ENCODE results near the gene DAAM2.

- no peak for TF ChIP-seq CTCF (IDR thresholded peaks at IDR 0.05)
- no peak for TF ChIP-seq POLR2A (IDR thresholded peaks at IDR 0.05)
- no peak for TF ChIP-seq POLR2AphosphoS5 (IDR thresholded peaks at IDR 0.05)
Measured at GRCh38 chr6:39925931-39926290, 133.7 kb downstream of the DAAM2 start.

All from prostate gland (tissue), 2 donors.